ENCODE results near the gene CALML3.
"Not testable (repeated sequence)": the region's sequence is repeated elsewhere in the genome, so short reads cannot be mapped to it uniquely, and the experiment has no call there.

Gene CALML3

DNA sequence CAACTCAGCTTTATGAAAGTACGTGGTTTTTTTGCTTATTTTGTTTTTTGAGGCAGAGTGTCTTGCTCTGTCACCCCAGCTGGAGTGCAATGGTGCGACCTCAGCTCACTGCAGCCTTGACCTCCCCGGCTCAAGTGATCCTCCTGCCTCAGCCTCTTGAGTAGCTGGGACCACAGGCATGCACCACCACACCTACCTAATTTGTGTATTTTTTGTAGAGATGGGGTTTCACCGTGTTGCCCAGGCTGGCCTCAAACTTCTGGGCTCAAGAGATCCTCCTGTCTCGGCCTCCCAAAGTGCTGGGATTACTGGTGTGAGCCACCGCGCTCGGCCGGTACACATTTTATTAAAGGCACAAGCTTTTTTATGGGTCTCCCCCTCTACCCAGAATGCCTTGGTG, 34.3 kb downstream of the CALML3 start:
- DNase-seq = not testable (repeated sequence)

DNA sequence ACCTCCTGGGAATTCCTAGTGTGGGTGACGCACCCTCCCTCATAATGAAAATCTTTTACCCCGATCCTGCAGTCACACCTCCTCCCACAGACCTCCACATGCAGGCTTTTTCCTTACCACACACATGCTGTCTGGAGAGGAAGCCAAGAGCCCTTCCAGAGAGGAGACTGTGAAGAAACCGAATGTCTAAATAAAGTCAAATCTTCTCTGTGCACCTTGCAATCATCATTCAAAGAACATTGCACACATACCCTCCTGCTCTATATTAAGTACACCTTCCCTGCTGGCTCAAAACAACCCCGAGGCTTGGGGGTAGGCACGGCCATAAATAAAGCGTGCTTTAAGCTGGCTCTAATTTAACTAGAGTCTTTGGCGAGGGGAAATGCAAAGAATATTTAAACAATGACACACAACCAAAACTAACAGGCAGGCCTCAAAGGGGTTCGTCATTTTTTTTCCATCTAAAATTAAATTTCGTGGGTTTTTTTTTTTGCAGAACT, 34.9 kb downstream of the CALML3 start:
- no peak for DNase-seq

DNA sequence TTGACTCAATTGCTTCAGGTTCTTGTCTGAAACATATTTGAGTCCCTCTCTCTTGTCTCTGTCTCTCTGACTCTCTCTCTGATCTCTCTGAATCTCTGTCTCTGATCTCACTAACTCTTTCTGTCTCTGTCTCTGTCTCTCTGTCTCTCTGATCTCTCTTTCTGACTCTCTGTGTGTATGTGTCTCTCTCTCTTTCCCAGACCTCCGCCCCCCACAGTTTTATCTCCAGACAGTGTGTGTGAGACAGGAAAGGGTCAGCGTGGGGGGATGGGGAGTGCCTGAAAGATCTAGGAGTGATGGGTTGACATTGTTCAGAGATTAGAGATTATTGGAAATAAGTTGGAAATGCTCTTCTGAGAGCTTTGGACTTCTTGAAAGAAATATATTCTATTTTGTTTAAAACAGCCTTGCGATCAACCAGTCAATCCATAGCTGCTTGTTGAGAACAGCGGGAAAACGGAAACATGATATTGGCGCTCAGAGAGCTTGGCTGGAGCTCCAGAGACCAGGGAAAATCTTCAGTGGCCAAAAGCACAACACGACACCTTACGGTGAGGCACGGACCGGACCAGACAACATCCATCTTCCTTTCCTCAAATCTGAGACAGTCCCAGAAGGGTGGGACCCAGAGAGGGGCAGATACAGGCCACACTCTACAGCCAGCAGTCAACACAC, 35.5 kb downstream of the CALML3 start:
- DNase-seq = no peak

DNA sequence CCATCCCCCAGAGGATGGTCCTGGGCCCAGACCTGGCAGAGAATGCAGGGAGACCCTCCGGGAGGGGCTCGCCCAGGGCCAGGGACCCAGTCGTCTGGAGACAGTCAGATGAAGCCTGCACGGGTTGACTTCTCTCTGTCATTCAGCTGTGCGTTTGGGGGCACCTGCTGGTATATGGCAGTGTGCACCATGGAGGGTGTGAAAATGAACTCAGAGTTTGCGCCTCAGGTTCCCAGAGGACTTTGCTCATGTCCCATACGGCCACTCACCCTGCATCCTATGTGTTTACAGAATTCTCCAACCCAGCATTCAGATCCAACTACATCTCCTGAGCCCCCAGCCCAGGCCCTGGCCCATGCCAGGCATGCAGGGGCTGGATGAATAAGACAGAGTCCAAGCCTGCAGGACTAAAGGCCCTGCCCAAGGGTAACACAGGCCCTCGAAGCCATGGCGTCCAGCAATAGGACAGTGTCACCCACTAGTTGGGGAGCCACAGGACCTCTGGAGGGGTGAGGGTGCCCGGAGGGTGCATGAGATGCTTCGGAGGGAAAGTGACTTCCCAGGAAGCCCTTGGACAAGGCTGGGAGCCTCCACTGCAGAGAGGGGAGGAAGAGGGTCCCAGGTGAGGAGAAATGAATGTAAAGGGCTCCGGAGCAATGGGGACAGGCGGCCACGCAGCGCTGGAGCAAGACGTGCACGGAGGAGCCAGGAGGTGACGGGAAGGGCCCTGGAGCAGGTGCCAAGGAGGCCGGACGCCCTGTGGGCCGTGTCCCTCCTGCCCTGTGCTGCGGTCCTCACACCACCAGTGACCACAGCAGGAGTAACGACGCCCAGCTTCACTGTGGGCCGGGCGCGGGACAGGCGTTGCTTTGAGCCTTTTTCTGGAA, 36.3 kb downstream of the CALML3 start:
- no peak for DNase-seq

DNA sequence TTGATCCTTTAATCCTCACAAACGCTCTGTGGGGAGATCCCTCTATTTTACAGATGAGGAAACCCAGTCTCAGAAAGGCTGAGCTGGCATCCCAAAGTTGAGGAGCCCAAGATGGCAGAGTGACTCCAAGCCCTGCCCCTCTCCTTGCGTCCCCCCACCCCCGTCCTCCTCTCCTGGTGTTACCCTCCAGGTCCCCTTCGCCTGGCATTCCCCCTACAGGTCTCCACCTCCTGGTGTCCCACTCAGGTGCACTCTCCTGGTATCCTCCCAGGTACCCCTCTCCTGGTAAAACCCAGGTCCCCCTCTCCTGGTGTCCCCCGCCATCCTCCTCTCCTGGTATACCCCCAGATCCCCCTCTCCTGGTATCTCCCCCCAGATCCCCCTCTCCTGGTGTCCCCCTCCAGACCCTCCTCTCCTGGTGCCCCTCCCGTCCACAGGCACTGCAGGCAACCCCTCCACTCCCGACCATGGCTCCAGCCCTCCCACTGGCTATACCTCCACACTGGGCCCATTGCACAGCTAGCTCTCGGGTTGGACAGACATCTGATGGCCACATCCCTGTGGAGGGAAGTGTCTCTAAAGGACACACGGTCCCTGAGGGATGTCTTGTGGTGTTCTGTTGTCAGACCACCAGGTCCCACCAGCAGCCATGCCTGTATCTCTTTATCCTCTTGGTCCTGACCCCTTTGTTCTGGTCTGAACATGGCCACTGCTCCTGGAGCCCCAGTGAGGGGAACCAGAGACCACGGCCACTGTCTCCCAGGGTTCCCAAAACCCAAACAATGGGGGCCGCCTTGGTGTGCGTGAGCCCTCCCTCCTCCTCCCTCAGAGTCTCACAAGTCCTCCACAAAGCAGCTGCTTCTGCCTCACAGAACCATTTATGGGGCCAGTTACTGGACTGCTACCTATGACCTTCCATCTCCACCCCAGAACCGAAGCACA, 37.2 kb downstream of the CALML3 start:
- DNase-seq = no peak

DNA sequence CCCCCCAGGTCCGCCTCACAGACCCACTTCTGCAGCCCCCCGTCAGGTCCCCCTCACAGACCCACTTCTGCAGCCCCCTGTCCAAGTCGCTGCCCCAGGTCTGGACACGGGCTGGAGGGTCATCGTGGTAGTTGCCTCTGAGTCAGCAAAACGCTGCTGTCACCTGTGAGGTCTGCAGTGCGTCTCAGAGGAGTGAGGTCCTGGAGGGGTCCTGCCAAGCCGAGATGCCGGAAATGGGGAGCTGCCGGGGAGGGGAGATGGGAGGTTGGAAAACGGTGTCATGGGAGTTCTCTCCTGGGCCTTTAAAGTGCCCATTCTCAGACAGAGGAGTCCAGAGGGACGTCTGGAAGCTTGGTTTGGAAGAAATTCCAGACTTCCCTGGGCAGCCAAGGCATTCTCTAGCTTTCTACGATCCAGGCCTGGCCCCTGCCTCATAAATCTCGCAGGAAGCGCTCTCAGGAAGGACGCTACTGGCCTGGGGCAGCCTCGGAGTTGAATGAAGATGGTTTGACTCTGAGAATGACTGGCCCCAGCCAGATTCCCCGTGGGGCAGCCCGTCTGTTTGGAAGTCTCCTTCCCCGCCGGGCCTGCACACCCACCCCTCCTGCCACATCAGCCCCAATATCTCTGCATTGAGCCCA, 38.7 kb downstream of the CALML3 start:
- DNase-seq = no peak

DNA sequence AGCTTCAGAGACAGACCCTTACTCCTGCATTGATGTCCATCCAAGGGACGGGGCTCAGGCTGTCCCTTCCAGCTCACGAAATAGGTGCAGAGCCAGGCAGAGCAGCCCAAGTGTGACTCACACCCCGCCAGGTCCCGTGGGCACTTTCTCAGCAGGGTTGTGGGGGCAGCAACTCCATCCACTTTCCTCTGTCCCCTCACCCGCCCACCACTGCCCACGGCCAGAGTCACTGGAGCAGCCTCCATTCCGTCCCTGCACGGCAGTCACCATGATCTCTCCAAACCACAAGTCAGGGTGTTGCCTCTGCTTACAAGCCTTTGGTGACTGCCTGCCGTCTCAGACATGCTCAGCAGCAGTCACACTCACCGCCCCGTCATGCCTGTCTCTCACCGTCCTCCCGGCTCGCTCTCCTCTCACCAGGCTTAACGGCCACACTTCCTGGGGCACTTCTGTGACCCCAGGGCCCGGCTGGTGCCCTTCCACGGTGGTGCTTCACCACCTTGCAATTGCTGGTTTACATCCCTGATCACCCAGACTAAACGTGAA, 39.3 kb downstream of the CALML3 start:
- DNase-seq = no peak

DNA sequence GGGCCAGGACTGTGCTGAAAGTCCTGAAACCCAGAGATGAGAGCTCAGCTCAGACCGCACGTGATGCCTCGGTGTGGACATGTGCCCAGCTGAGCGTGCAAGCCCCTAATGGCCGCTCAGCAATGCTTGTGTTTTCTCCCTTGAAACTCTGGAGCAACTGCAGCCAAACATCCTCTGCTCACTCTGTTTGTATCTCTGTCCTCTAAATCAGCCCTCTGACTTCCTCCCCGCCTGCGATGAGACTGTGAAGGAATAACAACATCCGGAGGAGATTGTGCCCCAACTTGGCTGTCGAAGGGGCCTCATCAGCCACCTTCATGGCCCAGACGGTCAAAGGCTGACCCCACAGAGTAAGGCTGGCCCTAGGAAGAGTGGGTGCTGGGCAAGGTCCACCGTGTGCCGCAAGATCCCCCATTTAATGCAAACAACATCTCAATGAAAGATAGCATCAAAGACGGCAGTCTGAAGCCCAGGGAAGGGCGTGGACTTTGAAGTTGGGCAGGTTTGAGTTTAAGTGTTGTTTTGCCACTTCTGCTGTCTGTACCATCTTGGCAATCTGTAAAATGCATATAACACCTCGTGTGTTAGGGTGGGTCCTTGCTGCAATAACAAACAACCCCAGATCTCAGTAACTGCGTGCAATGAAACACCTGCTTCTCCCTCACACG, 39.9 kb downstream of the CALML3 start:
- no peak for DNase-seq

DNA sequence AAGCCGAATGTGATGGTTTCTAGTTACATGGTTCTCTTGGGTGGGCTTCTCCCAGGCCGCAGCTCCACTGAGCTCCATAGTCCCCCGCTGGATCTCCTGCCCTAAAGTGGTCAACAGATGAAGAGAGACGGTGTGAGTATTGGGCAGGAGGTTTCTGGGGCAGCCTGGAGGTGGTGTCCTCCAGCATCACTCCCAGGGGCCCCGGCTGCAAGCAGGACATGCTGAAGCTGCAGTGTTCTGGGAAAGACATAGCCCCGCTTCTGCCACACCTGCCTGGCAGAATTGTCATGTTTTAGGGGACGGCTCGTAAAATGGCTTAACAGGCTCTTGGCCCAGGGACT, 40.4 kb downstream of the CALML3 start:
- DNase-seq = no peak

DNA sequence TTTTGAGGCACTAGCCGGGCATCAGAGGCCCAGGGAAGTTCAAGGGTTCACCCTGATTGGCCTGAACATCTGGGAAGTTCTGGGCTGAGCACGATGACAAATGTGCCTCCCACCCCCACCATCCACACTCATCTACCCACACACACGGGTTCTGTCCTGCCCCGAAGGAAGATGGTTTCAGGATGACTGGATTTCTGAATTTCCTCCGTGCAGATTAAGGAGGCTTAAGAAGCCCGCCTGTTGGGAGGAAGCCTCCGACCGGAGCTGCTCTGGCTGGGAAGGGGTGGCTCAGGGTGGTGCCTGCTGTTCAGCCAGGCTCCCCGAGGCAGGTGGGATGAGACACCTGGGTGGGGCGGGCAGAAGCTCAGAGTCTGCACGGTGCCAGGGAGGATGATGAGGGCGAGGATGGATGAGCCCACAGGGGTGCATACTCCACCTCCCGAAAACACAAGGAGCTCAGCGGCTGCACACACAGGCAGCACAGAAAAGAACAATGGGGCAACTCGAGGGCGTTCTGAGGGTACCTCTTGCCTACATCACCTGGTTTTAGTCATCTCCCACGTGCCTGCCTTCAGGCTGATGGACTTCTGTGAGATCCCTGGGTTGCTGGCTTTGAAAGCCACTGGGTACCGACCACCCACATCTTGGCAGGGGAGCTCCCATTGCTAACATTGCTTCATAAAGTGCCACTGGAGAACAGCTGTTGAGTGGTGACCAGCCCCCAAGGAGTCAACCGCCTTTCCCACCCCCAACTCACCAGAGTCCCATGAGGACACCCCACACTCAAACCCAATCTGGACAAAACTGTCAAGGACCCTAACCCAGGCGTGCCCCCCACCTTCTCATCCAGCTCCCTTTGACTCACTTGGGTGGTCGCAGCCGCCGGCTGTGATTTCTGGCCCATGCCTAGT, 41.2 kb downstream of the CALML3 start:
- DNase-seq = no peak

DNA sequence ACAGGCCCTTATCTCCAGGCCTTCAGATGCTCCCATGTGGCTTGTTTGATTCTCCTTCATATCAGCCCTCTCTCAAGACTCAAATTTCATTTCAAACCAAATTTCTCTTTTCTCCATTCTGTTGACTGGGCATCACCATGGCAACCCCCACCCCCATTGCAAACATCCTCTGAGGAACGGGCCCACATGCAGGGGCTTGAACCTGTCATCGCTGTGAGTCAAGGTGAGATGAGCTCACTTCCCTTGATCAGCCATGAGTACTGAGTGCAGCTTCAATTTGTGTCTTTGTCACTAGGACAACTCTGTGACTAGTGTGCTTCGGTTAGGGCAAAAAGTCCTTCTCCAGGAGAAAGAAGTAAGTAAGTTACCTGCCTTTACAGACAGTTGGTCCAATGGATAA, 41.9 kb downstream of the CALML3 start:
- no peak for DNase-seq

DNA sequence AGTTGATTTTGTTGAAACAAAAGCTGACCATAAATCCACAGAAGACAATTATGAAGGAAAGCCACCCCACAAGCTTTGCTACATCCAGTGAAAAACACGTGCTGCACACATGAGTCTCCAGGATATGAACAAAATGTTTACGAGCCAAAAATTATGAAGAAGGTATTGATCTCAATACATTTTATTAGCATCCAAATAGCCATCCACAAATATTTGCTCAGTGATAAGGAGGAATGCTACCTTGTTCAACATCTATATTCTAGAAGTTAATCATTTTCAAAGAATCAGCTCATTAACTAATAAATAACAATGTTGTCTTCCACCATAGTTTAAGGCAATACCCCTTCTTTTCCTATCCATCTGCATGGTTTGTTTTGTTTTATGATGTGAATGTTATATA, 42.7 kb downstream of the CALML3 start:
- no peak for DNase-seq

DNA sequence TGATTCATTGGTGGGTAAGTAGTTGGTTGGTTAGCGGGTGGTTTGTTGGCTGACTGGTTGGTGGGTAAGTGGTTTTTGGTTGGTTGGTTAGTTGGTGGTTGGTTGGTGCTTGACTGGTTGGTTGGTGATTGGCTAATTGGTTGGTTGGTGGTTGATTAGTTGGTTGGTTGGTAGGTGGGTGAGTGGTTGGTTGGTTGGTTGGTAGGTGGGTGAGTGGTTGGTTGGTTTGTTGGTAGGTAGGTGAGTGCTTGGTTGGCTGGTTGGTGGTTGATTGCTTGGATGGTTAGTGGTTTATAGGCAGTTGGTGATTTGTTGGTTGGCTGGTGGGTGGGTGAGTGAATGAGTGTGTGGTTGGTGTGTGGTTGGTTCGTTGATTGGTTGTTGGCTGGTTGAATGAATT, 44.2 kb downstream of the CALML3 start:
- DNase-seq = no peak

DNA sequence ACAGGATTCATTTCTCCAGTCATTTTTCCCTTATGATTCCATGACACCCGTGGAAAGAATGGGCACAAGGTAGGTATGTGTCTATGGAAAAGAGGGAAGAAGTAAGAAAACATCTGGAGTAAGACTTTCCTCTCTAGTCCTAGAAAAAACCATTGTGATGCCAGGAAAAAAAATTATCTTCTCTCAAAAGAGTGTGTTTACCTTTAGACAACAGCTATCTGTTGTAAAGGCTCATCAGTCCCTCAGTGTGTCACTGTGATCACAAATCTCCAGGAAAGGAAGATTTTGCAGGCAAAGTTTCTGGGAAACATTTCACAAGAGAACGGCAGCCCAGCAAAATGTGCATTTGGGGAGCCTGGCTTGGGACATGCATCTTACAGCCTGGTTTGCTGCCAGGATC, 44.8 kb downstream of the CALML3 start:
- DNase-seq = no peak

DNA sequence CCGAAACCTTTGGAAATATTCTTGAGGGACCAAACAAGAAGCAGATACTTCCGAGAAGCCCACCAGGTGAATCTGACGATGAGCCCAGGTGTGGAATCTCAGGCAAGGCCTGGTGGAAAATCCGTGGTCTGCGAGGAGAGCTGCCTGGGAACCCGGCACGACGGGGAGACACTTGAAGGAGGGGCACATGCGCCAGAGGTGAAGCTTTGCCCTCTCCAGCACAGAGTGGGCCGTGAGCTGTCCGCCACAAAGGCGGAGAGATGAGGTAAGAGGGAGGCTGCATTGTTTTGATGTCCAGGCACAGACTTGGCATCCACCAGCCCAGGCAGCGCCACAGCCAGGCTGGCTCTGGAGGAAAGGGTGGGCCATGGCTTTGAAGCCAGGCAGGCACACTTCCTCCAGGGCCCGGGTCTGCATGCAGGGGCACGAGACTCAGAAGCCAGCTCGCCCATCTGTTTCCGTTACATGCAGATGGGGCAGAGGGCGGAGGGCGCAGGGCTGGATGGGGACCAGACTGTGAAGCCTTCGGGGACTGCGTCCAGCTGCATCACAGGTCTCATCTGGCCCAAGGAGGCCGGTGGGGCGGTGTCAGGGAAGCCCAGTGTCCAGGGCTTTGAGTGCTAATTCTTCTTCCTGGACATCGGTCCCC, 45.4 kb downstream of the CALML3 start:
- no peak for DNase-seq

DNA sequence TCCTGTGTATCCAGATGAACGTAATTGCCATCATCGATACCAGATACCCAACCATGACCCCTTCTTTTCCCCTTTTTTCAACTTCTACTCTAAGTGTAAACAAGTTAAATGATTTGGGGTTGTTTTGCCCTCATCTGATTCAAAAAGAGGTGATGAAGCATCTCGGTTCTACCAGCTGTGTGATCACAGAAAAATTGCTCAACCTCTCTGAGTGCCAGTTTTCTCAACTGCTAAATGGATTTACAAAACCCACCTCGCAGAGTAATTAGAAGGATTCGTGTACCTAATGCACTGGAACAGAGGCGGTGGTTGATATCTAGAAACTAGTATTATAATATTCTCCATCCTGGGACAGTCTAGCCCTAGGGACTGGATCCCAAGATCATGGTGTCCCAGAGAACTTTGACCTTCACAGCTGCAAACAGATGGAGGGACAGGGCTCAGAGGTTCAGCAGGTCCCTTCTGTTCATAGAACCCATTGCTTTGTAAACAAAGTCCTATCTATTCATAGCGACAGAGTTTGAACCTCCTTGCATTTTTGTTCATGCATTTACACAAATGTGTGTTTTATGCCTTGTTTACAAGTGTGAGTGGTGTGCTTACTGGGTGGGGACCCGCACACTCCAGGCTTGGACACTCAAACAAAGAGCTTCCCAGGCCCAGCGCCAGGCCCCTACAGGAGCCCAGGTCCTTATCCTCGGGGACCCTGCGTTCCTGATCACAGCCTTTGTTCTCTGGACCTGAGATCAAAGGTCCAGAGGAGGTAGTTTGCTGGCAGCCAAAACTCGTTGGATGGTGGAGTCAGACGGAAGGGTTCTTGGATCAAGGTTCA, 46.4 kb downstream of the CALML3 start:
- no peak for DNase-seq

DNA sequence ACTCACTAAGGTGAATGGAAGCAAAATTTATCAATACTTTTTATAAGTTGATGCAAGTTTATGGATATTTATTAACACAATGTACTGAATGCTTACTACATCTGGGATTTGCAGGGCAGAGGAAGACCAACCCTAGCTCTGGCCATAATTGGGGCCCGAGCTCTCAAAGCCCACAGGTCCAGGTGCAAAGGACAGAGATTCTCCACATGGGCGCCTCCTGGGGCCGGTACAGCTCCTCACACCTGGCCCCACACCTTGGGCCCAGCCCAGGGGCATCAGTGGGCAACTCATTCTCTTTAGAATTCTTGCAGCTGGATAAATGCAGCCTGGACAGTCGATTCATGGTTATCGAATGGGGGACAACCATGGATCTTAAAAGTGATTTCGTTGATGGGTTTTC, 47.1 kb downstream of the CALML3 start:
- no peak for DNase-seq

DNA sequence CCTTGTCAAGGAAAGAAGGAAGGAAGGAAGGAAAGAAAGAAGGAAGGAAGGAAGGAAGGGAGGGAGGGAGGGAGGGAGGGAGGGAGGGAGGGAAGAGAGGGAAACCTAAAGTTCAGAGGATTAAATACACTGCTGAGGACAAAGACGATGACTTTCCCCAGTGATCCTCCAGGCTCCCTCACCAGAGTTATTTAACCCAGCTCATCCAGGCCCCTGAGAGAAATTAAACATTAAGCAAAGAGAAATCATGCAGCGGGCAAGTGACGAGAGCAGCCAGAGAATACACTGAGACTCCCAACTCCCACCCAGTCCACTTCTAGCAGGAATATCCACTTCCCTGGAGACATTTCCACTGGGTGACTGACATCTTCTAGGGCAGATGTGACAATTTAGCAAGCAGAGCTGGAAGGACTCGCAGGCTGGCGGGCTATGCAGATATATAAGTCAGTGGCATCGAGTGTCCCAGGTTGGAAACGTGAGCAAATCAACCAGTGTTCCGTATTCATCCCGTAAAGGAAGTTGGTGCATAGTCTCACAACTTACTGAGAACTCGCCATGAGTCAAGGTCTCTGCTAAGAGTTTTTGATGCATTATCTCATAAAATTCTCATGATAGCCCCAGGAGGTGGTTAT, 48.7 kb downstream of the CALML3 start:
- DNase-seq = no peak

Data from SHP77 (cell line).